Measurements from ENCODE around the gene GFRAL. TPM values are rescaled to one million over a fixed set of nuclear protein-coding genes. Genes with fewer than 3 reads are reported as not detected.
"Not testable (repeated sequence)": the region's sequence is repeated elsewhere in the genome, so short reads cannot be mapped to it uniquely, and the experiment has no call there.

Gene GFRAL
- total RNA-seq, 2 donors from 2014 or later, result not detected

DNA sequence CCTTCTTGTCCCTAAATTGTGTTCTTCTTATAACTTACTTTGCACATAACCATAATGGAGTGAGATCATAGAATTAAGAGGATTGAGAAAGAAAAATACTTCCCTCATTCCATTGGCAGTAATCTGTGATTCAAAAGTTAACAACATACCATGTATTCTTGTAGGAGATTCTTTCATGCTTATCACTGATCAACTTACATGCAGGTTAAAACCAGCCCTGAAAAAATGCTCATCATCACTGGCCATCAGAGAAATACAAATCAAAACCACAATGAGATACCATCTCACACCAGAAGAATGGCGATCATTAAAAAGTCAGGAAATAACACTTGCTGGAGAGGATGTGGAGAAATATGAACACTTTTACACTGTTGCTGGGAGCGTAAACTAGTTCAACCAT is 36.5 kb upstream of the GFRAL start:
- Histone ChIP-seq H3K4me3 (no peak overlapping the region), H3K27ac (no peak overlapping the region), H3K36me3 (replicated peaks in 1 of 2; ENCODE audit: insufficient read depth in 1 of 2, low read depth in 2 of 2) (no peaks in the 10 kb centered on the region), H3K4me1 (no peaks in the 10 kb centered on the region), H3K9me3 (no peaks in the 10 kb centered on the region), H3K27me3 (no peaks in the 10 kb centered on the region)
- ATAC-seq, result no peak
- TF ChIP-seq CTCF (IDR thresholded peaks at IDR 0.05) (no peak), POLR2A (IDR thresholded peaks at IDR 0.05) (no peak)
- intact Hi-C loops (cut with DNase I), result no loop called here
- 79 to 96% methylated on average over 2 of the region's 2 CpGs for WGBS, 2 donors
- DNase-seq, result no peak

GRCh38 chr6:55293116-55293515 is 34.2 kb upstream of the GFRAL start:
- ATAC-seq (no peak), DNase-seq (no peak)
- Histone ChIP-seq H3K27ac (no peak overlapping the region), H3K27me3 (no peaks in the 10 kb centered on the region), H3K9me3 (no peaks in the 10 kb centered on the region), H3K4me1 (no peaks in the 10 kb centered on the region), H3K36me3 (replicated peaks in 1 of 2; ENCODE audit: insufficient read depth in 1 of 2, low read depth in 2 of 2) (no peaks in the 10 kb centered on the region), H3K4me3 (no peak overlapping the region)
- intact Hi-C loops (cut with DNase I), result no loop called here
- WGBS, 2 donors, result 19 to 21% methylated on average over 2 of the region's 2 CpGs
- no peak for TF ChIP-seq POLR2A (IDR thresholded peaks at IDR 0.05)
- peak in 3 of 7 experiments; percentile 8 to 23 (median 14) for TF ChIP-seq CTCF (IDR thresholded peaks at IDR 0.05)

DNA sequence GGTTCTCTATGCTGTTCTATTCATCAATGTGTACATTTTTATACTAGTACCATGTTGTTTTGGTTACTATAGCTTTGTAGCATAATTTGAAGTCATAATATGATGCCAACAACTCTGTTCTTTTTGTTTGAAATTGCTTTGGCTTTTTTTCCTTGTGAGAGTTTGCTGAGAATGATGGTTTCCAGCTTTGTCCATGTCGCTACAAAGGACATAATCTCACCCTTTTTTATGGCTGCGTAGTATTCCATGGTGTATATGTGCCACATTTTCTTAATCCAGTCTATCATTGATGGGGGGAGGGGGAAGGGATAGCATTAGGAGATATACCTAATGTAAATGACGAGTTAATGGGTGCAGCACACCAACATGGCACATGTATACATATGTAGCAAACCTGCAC is 30.1 kb upstream of the GFRAL start:
- whole genome bisulfite sequencing, 2 donors, result 91 to 94% methylated on average over 3 of the region's 3 CpGs
- H3K9me3 ChIP-seq; H3K4me1 ChIP-seq; ATAC-seq; H3K27me3 ChIP-seq; intact Hi-C loops (cut with DNase I); H3K27ac ChIP-seq; H3K4me3 ChIP-seq; DNase-seq; H3K36me3 ChIP-seq (replicated peaks in 1 of 2; ENCODE audit: insufficient read depth in 1 of 2, low read depth in 2 of 2): not testable (repeated sequence)

GRCh38 chr6:55299286-55299985 is 27.8 kb upstream of the GFRAL start:
- Histone ChIP-seq H3K36me3 (replicated peaks in 1 of 2; ENCODE audit: insufficient read depth in 1 of 2, low read depth in 2 of 2) (no peaks in the 10 kb centered on the region), H3K4me3 (no peak overlapping the region), H3K27me3 (no peaks in the 10 kb centered on the region), H3K4me1 (no peaks in the 10 kb centered on the region), H3K9me3 (no peaks in the 10 kb centered on the region), H3K27ac (no peak overlapping the region)
- 64 to 69% methylated on average over 5 of the region's 5 CpGs for WGBS, 2 donors
- intact Hi-C loops (cut with DNase I), result no loop called here
- TF ChIP-seq POLR2A (IDR thresholded peaks at IDR 0.05) (no peak), CTCF (IDR thresholded peaks at IDR 0.05) (no peak)
- DNase-seq (no peak), ATAC-seq (no peak)

- Histone ChIP-seq H3K4me3 (no peak overlapping the region), H3K27ac (no peak overlapping the region), H3K27me3 (no peaks in the 10 kb centered on the region), H3K4me1 (no peaks in the 10 kb centered on the region), H3K36me3 (replicated peaks in 1 of 2; ENCODE audit: insufficient read depth in 1 of 2, low read depth in 2 of 2) (no peaks in the 10 kb centered on the region), H3K9me3 (no peaks in the 10 kb centered on the region)
- intact Hi-C loops (cut with DNase I), result no loop called here
- no peak for TF ChIP-seq CTCF (IDR thresholded peaks at IDR 0.05)
- TF ChIP-seq POLR2A (IDR thresholded peaks at IDR 0.05), result no peak
- 50 to 73% methylated on average over 1 of the region's 1 CpG for WGBS, 2 donors
- ATAC-seq (no peak), DNase-seq (no peak)
Observed at GRCh38 chr6:55304747-55305146, 22.5 kb upstream of the GFRAL start.

All from body of pancreas (tissue), 4 donors.